Esophagus squamous epithelium (tissue), 5 donors: ENCODE results near the gene RBM20. TPM values are rescaled to one million over a fixed set of nuclear protein-coding genes. Genes with fewer than 3 reads are reported as not detected.

ENCODE experiments used
- DNase-seq: peaks from one replicate; lab custom pipeline; 2025; lab: John Stamatoyannopoulos, UW
- H3K27ac ChIP-seq, 4 donors: fragments of 200-600 bp; sonication (generic); one replicate each; pipeline ENCODE4 v1.5.1; 2016 to 2019; ENCODE audit warnings: mild to moderate bottlenecking in 1 of 4
- H3K27me3 ChIP-seq, 4 donors: fragments of 200-600 bp; sonication (generic); 1 replicate in 3 of 4; 2 replicates in 1 of 4; pipeline versions ENCODE4 v1.5.1 to v1.6.0; 2017 to 2021; ENCODE audit warnings: antibody characterized with exemption in 1 of 4
- H3K36me3 ChIP-seq, 3 donors: fragments of 200-600 bp; sonication (generic); one replicate each; pipeline ENCODE4 v1.5.1; 2016 to 2019
- H3K4me1 ChIP-seq, 3 donors: fragments of 200-600 bp; sonication (generic); one replicate each; pipeline ENCODE4 v1.5.1; 2017 to 2019
- H3K4me3 ChIP-seq, 4 donors: fragments of 200-600 bp; sonication (generic); 1 replicate in 3 of 4; 2 replicates in 1 of 4; pipeline ENCODE4 v1.5.1; 2016 to 2019; ENCODE audit warnings: mild to moderate bottlenecking in 2 of 4, moderate library complexity in 1 of 4
- H3K9me3 ChIP-seq, 3 donors: fragments of 200-600 bp; sonication (generic); one replicate each; pipeline ENCODE4 v1.5.1; 2016 to 2019
- POLR2A ChIP-seq, 4 donors: fragments of 450-650 bp; IDR thresholded peaks; one replicate each; pipeline ENCODE4 v1.6.1; 2017; ENCODE audit warnings: antibody characterized with exemption in 4 of 4, mild to moderate bottlenecking in 4 of 4, moderate library complexity in 3 of 4
- WGBS, 2 donors: methylation state at CpG; one replicate each; pipeline ENCODE4 v1.1.5; 2018; 5-methylcytosine and 5-hydroxymethylcytosine counted together
- intact Hi-C: fragments of 100-400 bp; cut with DNase I; formaldehyde crosslinking; loops from one replicate; pipeline ENCODE4 v1.15.0; 2022
- total RNA-seq, 4 donors: library from RNA; depleted of rRNA; stranded (reverse); fragments of >200 nt; gene quantifications; one replicate each; pipeline ENCODE4 v1.1.0, GENCODE V29; 2016
- TF ChIP-seq, protein P1 (sequence below), 6 experiments: fragments of 450-650 bp in 4 of 6; fragments of 200-600 bp in 2 of 6; sonication (generic) in 2 of 6; IDR thresholded peaks; one replicate each; pipeline ENCODE4 v1.5.1; 2016 to 2019; ENCODE audit warnings: antibody characterized with exemption in 6 of 6, mild to moderate bottlenecking in 4 of 6, moderate library complexity in 4 of 6
- donor health status: DM: yes; HTN: yes; CAD: no.

Gene RBM20
- total RNA-seq, 4 donors from 2014 or later = 2.1 to 10.3 (median 3.7) TPM

- WGBS, 2 donors = 0% methylated on average over 9 to 14 of the region's 70 CpGs
Measured at GRCh38 chr10:110872145-110872983, 228.2 kb downstream of the RBM20 start.

DNA sequence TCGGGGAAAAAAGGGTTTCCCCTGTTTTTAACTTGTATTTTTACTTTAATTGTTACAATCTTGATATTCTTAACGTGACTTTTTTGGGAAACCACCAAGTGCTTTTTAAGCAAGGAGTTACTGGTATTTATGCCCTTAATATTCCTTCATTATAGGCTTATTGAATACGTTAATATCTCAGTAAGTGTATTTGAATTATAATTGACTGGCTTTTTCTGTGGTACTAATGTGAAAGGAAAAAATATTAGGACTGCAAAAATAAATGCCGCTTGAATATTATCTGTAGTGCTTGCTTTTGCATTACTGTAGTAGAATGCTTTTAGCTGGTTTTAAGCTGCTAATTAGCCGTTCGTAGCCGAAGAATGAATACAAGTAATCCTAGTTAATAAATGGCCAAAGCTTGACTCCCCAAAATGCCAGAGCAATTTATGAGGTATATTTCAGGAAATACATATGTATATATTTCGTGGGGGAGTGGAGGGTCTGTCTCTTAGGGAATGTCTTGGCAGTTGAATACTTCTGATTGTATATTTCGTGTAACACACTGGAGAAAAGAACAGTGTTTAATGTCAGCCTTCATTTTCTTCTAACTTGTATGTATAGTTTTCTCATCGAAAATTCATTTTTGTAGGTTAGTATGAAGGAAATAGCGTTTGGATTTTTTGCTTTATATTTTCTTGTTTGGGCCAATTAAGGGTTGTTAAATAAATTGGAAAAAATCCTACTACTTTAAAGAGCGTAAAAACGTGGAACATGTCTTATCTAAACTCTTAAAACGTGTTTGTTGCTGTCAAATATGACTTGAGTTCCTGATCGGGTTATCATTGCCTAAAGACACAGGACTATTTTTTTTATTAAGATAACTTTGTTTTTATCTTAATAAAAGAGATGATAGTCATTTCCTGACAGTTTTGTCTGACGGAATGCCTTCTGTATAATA, 229.1 kb downstream of the RBM20 start:
- no peak for DNase-seq
- intact Hi-C loops = loop anchor here (10.0 kb wide), 1 partner anchor 68 kb away; no protein-coding TSS in a partner anchor
- TF ChIP-seq, protein P1, sequence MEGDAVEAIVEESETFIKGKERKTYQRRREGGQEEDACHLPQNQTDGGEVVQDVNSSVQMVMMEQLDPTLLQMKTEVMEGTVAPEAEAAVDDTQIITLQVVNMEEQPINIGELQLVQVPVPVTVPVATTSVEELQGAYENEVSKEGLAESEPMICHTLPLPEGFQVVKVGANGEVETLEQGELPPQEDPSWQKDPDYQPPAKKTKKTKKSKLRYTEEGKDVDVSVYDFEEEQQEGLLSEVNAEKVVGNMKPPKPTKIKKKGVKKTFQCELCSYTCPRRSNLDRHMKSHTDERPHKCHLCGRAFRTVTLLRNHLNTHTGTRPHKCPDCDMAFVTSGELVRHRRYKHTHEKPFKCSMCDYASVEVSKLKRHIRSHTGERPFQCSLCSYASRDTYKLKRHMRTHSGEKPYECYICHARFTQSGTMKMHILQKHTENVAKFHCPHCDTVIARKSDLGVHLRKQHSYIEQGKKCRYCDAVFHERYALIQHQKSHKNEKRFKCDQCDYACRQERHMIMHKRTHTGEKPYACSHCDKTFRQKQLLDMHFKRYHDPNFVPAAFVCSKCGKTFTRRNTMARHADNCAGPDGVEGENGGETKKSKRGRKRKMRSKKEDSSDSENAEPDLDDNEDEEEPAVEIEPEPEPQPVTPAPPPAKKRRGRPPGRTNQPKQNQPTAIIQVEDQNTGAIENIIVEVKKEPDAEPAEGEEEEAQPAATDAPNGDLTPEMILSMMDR (IDR thresholded peaks at IDR 0.05) = no peak
- TF ChIP-seq POLR2A (IDR thresholded peaks at IDR 0.05) = no peak
- Histone ChIP-seq H3K27ac (peak overlapping the region; percentile 98 to 100 (median 100)), H3K4me1 (peaks cover 4 to 70% (median 16%) of the 10 kb centered on the region in 3 donors), H3K4me3 (peak overlapping the region; percentile 75 to 97 (median 90)), H3K36me3 (peaks cover 0 to 24% (median 0%) of the 10 kb centered on the region in 3 donors), H3K27me3 (no peaks in the 10 kb centered on the region), H3K9me3 (no peaks in the 10 kb centered on the region)
- 1 to 2% methylated on average over 16 of the region's 16 CpGs for WGBS, 2 donors

More at GRCh38 chr10:110872145-110872983, 228.2 kb downstream of the RBM20 start:
- no peak for DNase-seq
- Histone ChIP-seq H3K36me3 (peaks cover 0 to 15% (median 0%) of the 10 kb centered on the region in 3 donors), H3K27me3 (no peaks in the 10 kb centered on the region), H3K9me3 (no peaks in the 10 kb centered on the region), H3K27ac (peak overlapping the region; percentile 98 to 100 (median 100)), H3K4me3 (peak overlapping the region; percentile 75 to 97 (median 90)), H3K4me1 (peaks cover 3 to 70% (median 23%) of the 10 kb centered on the region in 3 donors)
- no peak for TF ChIP-seq POLR2A (IDR thresholded peaks at IDR 0.05)
- TF ChIP-seq, protein P1 (IDR thresholded peaks at IDR 0.05) = peak in 3 of 6 experiments; percentile 3 to 23 (median 15)
- intact Hi-C loops = loop anchor here (10.0 kb wide), 1 partner anchor 68 kb away; no protein-coding TSS in a partner anchor

DNA sequence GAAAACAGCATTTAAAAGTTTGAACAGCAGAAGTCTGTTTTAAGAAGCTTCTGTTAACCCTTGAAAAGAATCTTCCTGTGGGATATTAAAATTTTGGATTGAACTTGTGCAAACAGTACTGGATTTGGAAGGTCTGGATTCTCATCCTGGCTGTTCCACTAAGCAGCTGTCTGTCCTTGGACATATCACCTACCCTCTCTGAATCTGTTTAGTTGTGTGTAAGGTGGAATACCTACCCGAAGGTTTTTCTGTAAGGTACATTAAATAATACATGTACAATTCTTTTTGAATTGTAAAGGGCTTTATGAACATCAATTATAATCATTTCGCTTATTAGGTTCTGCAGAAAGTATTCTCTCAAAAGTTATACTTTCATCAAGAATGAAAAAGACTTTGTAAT, 229.8 kb downstream of the RBM20 start:
- Histone ChIP-seq H3K27ac (peak overlapping the region; percentile 28 to 100 (median 99)), H3K36me3 (peaks cover 0 to 31% (median 0%) of the 10 kb centered on the region in 3 donors), H3K27me3 (no peaks in the 10 kb centered on the region), H3K9me3 (no peaks in the 10 kb centered on the region), H3K4me1 (peaks cover 11 to 72% (median 12%) of the 10 kb centered on the region in 3 donors), H3K4me3 (peak overlapping the region; percentile 75 to 97 (median 90))
- 28 to 34% methylated on average over 2 of the region's 2 CpGs for WGBS, 2 donors
- no peak for TF ChIP-seq POLR2A (IDR thresholded peaks at IDR 0.05)
- TF ChIP-seq, protein P1 (IDR thresholded peaks at IDR 0.05) = no peak
- intact Hi-C loops = loop anchor here (10.0 kb wide), 1 partner anchor 69 kb away; no protein-coding TSS in a partner anchor
- no peak for DNase-seq

- Histone ChIP-seq H3K36me3 (peaks cover 0 to 51% (median 0%) of the 10 kb centered on the region in 3 donors), H3K9me3 (no peaks in the 10 kb centered on the region), H3K4me1 (peaks cover 7 to 74% (median 11%) of the 10 kb centered on the region in 3 donors), H3K27me3 (no peaks in the 10 kb centered on the region), H3K27ac (peak overlapping the region in 1 of 4 donors; percentile 100), H3K4me3 (no peak overlapping the region)
- TF ChIP-seq POLR2A (IDR thresholded peaks at IDR 0.05) = no peak
- TF ChIP-seq, protein P1 (IDR thresholded peaks at IDR 0.05) = no peak
- DNase-seq = no peak
- intact Hi-C loops = loop anchor here (10.0 kb wide), 1 partner anchor 71 kb away; no protein-coding TSS in a partner anchor
- 62 to 66% methylated on average over 2 of the region's 2 CpGs for WGBS, 2 donors
Measured at GRCh38 chr10:110876000-110876399, 231.9 kb downstream of the RBM20 start.
